Measurements from ENCODE around the gene BBX. TPM values are rescaled to one million over a fixed set of nuclear protein-coding genes. Genes with fewer than 3 reads are reported as not detected.

The BBX gene
- total and polyA plus RNA-seq, 2 of the 4 experiments (the other 2 are of a cell fraction), result 13.6 to 107 TPM

DNA sequence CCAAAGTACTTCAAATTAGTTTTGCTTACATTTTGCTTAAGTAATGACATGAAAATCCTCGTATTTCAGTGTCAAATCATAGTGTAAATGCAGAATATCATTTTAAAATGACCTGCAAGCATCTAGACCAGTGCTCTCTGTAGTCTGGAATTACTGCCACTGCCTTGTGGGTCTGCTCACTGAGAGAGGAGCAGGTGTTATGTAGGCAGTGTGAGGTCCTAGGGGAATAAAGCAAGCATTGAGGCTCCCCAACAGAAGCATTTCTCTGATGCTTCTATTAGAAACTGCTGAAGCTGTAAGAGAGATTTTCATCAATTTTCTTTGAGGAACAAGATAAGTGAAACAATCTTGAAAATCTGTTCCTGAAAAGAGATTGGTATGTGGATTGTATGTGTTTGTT lies 253.2 kb downstream of the BBX start:
- dilution Hi-C loops (cut with HindIII; ENCODE audit: low sequenced_read_pairs, unreplicated experiment), result no loop called here
- no peak overlapping the region for H3K14ac ChIP-seq (replicated peaks; ENCODE audit: low read depth, low read length)
- H3K9me1 ChIP-seq (ENCODE audit: insufficient read depth, low read length), result no peaks in the 10 kb centered on the region
- TF ChIP-seq CEBPB (IDR thresholded peaks at IDR 0.05; ENCODE audit: low read depth, low read length), result no peak
- no peak for TF ChIP-seq RCOR1 (IDR thresholded peaks at IDR 0.05; ENCODE audit: insufficient replicate concordance, low read length)
- TF ChIP-seq NFE2L2 (IDR thresholded peaks at IDR 0.05; ENCODE audit: low read depth, low read length), result no peak
- no peak for TF ChIP-seq MAZ (IDR thresholded peaks at IDR 0.05; ENCODE audit: borderline replicate concordance, low read depth, low read length)
- TF ChIP-seq, protein P1, sequence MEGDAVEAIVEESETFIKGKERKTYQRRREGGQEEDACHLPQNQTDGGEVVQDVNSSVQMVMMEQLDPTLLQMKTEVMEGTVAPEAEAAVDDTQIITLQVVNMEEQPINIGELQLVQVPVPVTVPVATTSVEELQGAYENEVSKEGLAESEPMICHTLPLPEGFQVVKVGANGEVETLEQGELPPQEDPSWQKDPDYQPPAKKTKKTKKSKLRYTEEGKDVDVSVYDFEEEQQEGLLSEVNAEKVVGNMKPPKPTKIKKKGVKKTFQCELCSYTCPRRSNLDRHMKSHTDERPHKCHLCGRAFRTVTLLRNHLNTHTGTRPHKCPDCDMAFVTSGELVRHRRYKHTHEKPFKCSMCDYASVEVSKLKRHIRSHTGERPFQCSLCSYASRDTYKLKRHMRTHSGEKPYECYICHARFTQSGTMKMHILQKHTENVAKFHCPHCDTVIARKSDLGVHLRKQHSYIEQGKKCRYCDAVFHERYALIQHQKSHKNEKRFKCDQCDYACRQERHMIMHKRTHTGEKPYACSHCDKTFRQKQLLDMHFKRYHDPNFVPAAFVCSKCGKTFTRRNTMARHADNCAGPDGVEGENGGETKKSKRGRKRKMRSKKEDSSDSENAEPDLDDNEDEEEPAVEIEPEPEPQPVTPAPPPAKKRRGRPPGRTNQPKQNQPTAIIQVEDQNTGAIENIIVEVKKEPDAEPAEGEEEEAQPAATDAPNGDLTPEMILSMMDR (conservative IDR thresholded peaks at IDR 0.05; ENCODE audit: low read depth, low read length), result no peak
- no peak for TF ChIP-seq RAD21 (IDR thresholded peaks at IDR 0.05; ENCODE audit: low read length)
- TF ChIP-seq, protein P2, sequence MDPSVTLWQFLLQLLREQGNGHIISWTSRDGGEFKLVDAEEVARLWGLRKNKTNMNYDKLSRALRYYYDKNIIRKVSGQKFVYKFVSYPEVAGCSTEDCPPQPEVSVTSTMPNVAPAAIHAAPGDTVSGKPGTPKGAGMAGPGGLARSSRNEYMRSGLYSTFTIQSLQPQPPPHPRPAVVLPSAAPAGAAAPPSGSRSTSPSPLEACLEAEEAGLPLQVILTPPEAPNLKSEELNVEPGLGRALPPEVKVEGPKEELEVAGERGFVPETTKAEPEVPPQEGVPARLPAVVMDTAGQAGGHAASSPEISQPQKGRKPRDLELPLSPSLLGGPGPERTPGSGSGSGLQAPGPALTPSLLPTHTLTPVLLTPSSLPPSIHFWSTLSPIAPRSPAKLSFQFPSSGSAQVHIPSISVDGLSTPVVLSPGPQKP (IDR thresholded peaks at IDR 0.05; ENCODE audit: borderline replicate concordance, low read depth, low read length), result no peak
- TF ChIP-seq, protein P3, sequence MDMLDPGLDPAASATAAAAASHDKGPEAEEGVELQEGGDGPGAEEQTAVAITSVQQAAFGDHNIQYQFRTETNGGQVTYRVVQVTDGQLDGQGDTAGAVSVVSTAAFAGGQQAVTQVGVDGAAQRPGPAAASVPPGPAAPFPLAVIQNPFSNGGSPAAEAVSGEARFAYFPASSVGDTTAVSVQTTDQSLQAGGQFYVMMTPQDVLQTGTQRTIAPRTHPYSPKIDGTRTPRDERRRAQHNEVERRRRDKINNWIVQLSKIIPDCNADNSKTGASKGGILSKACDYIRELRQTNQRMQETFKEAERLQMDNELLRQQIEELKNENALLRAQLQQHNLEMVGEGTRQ (IDR thresholded peaks at IDR 0.05; ENCODE audit: low read depth, low read length), result no peak
- no peak for TF ChIP-seq BHLHE40 (IDR thresholded peaks at IDR 0.05; ENCODE audit: low read depth, low read length)
- TF ChIP-seq RFX5 (IDR thresholded peaks at IDR 0.05; ENCODE audit: low read depth, low read length), result no peak
- TF ChIP-seq SMC3 (IDR thresholded peaks at IDR 0.05; ENCODE audit: low read depth, low read length), result no peak
- TF ChIP-seq CHD1 (IDR thresholded peaks at IDR 0.05; ENCODE audit: low read depth, low read length), result no peak
- no peak for TF ChIP-seq MAFK (IDR thresholded peaks at IDR 0.05; ENCODE audit: low read depth, low read length)
- TF ChIP-seq POLR2A (IDR thresholded peaks at IDR 0.05; ENCODE audit: low read depth, low read length), result no peak
- no peak for TF ChIP-seq FOS (IDR thresholded peaks at IDR 0.05; ENCODE audit: low read depth, low read length)
- no peak for TF ChIP-seq MXI1 (IDR thresholded peaks at IDR 0.05; ENCODE audit: borderline replicate concordance, low read depth, low read length)
- 0 out of 2 replicates have a peak, but pooled peaks have one; percentile 24 for ATAC-seq (ENCODE audit: low read depth)
- H2AK5ac ChIP-seq (ENCODE audit: low read depth, low read length), result no peak overlapping the region
- H4K91ac ChIP-seq (ENCODE audit: insufficient read depth, low read depth, low read length), result no peak overlapping the region
- H3K79me1 ChIP-seq (ENCODE audit: low read depth in 1 of 2, low read length in 2 of 2), result no peaks in the 10 kb centered on the region
- no peak overlapping the region for H2BK5ac ChIP-seq (ENCODE audit: low read depth, low read length, poor library complexity, severe bottlenecking)
- H2AK9ac ChIP-seq (replicated peaks; ENCODE audit: low read depth, low read length, poor library complexity), result no peak overlapping the region
- in situ Hi-C loops (cut with MboI; ENCODE audit: low sequenced_read_pairs), result no loop called here
- no peak overlapping the region for H3K4ac ChIP-seq (ENCODE audit: low read depth, low read length)
- no peak overlapping the region for H3K27ac ChIP-seq (ENCODE audit: insufficient read depth, low read length)
- peaks cover 16% of the 10 kb centered on the region for H3K36me3 ChIP-seq (ENCODE audit: control insufficient read depth, insufficient read depth, low read length)
- no peak overlapping the region for H3K9ac ChIP-seq (ENCODE audit: low read depth, low read length)
- no CpG with 5 or more reads among the region's 1 CpG for WGBS, 2 experiments (ENCODE audit: extremely low coverage in 2 of 2, insufficient read length in 1 of 2)
- no peak overlapping the region for H2AFZ ChIP-seq (replicated peaks; ENCODE audit: low read length, poor library complexity)
- no TSS peak for BruUV-seq (replicated peaks)
- no peak overlapping the region for H3K4me3 ChIP-seq (ENCODE audit: insufficient read depth, low read depth, low read length)
- no peak overlapping the region for H2BK15ac ChIP-seq (ENCODE audit: low read depth, low read length)
- no peak overlapping the region for H2BK20ac ChIP-seq (ENCODE audit: low read depth, low read length)
- ChIA-PET POLR2A (ENCODE audit: unreplicated experiment) (no interaction called here), CTCF (interaction anchor here (0.6 kb wide), 2 partner anchors 13 to 435 kb away, joined by 3 to 8 read pairs; no protein-coding TSS in a partner anchor)
- H4K20me1 ChIP-seq (ENCODE audit: insufficient read depth, low read length), result no peaks in the 10 kb centered on the region
- intact Hi-C loops (cut with micrococcal nuclease), result no loop called here
- H2BK120ac ChIP-seq (ENCODE audit: low read depth, low read length), result no peak overlapping the region
- H3K23ac ChIP-seq (ENCODE audit: low read depth, low read length), result no peak overlapping the region
- no peak overlapping the region for H4K8ac ChIP-seq (ENCODE audit: low read depth in 2 of 2, low read length in 2 of 2)
- no peak overlapping the region for H3K4me2 ChIP-seq (ENCODE audit: low read depth, low read length)
- H3K4me1 ChIP-seq (ENCODE audit: control insufficient read depth, insufficient read depth, low read length), result no peaks in the 10 kb centered on the region
- H3K56ac ChIP-seq (ENCODE audit: extremely low read depth, insufficient read depth, low read length), result no peak overlapping the region
- no peaks in the 10 kb centered on the region for H3K27me3 ChIP-seq (ENCODE audit: control insufficient read depth, insufficient read depth, low read length)
- H3K9me3 ChIP-seq (ENCODE audit: control insufficient read depth, insufficient read depth, low read length), result no peaks in the 10 kb centered on the region
- DNase-seq, result no peak
- no peak overlapping the region for H4K5ac ChIP-seq (ENCODE audit: low read depth, low read length)
- H3K18ac ChIP-seq (ENCODE audit: low read depth, low read length), result no peak overlapping the region

Measured in IMR-90 (cell line).